A549 (cell line): ENCODE data around the gene LAMB1. TPM values are rescaled to one million over a fixed set of nuclear protein-coding genes. Genes with fewer than 3 reads are reported as not detected.

ENCODE experiments used
- ATAC-seq, 2 experiments: fragments of 200-7000 bp in 1 of 2; fragments of >200 bp in 1 of 2; cut with Nextera tagmentation in 1 of 2; cut with Tn5 transposase in 1 of 2; 3 replicates each; pipeline versions ENCODE4 v1.8.0 to v1.9.1; 2018 to 2020; ENCODE audit warnings: mild to moderate bottlenecking in 1 of 2, moderate library complexity in 1 of 2
- CTCF ChIA-PET: fragments of 300-600 bp; sonication (Branson Sonifier 250); formaldehyde crosslinking; extraction: SDS; loops from one replicate; lab custom pipeline; 2021; ENCODE audit warnings: antibody characterized with exemption, inconsistent platforms; lab: Yijun Ruan, JAX
- POLR2A ChIA-PET: fragments of 350-600 bp; formaldehyde crosslinking; extraction: SDS; loops from one replicate; lab custom pipeline; 2021; ENCODE audit warnings: antibody characterized with exemption, inconsistent platforms; lab: Yijun Ruan, JAX
- DNase-seq, 2 experiments: peaks; one replicate each; pipeline versions ENCODE4 v3.0.0 to v3.0.0-alpha.2; 2011 to 2016; ENCODE audit warnings: low read depth in 1 of 2, low spot score in 1 of 2
- FAIRE-seq: peaks from 2 replicates; lab custom pipeline; 2011; peaks lifted over from hg19 to GRCh38; lab: Jason Lieb, UNC
- H3K27ac ChIP-seq, 2 experiments: fragments of >200 bp; sonication (Bioruptor Twin); formaldehyde crosslinking; 3 replicates each; pipeline ENCODE4 v1.5.1; 2016 to 2017
- H3K4me1 ChIP-seq: fragments of >200 bp; sonication (Bioruptor Twin); formaldehyde crosslinking; 3 replicates; pipeline ENCODE4 v1.6.1; 2016
- H3K4me2 ChIP-seq: fragments of >200 bp; sonication (Bioruptor Twin); formaldehyde crosslinking; 3 replicates; pipeline ENCODE4 v1.6.1; 2016
- H3K4me3 ChIP-seq: fragments of >200 bp; sonication (Bioruptor Twin); formaldehyde crosslinking; 3 replicates; pipeline ENCODE4 v1.5.1; 2016
- H3K9me3 ChIP-seq: fragments of >200 bp; sonication (Bioruptor Twin); formaldehyde crosslinking; 3 replicates; pipeline ENCODE4 v1.6.1; 2016
- CBX2 ChIP-seq: fragments of 200-600 bp; sonication (generic); IDR thresholded peaks from 2 replicates; pipeline ENCODE4 v1.6.1; 2016; ENCODE audit warnings: low read depth, mild to moderate bottlenecking, borderline replicate concordance
- CBX8 ChIP-seq: fragments of 200-600 bp; sonication (generic); IDR thresholded peaks from 2 replicates; pipeline ENCODE4 v1.6.1; 2016
- CEBPB ChIP-seq, 2 experiments: fragments of >200 bp in 1 of 2; sonication (Bioruptor Twin) in 1 of 2; formaldehyde crosslinking in 1 of 2; IDR thresholded peaks; 2 replicates each; pipeline ENCODE4 v1.6.1; 2012 to 2016
- CHD2 ChIP-seq: fragments of 150-350 bp; IDR thresholded peaks from 2 replicates; pipeline ENCODE4 v1.6.1; 2014; ENCODE audit warnings: low read length; ENCODE audit not compliant: partially characterized antibody
- EHMT2 ChIP-seq: fragments of 200-600 bp; sonication (generic); IDR thresholded peaks from 2 replicates; pipeline ENCODE4 v1.6.1; 2016; ENCODE audit warnings: antibody characterized with exemption, low read depth, mild to moderate bottlenecking, moderate library complexity
- ESRRA ChIP-seq: fragments of 150-350 bp; IDR thresholded peaks from 2 replicates; pipeline ENCODE4 v1.6.1; 2014; ENCODE audit warnings: mild to moderate bottlenecking, low read length, borderline replicate concordance
- FOSB ChIP-seq: fragments of 250-450 bp; sonication (Bioruptor Pico); IDR thresholded peaks from 2 replicates; pipeline ENCODE4 v1.5.0; 2020; ENCODE audit warnings: mild to moderate bottlenecking, moderate library complexity
- FOSL2 ChIP-seq, 2 experiments: fragments of 450-650 bp in 1 of 2; fragments of >200 bp in 1 of 2; sonication (Bioruptor Twin) in 1 of 2; formaldehyde crosslinking; IDR thresholded peaks; 2 replicates each; pipeline versions ENCODE4 v1.5.0 to v1.6.1; 2016 to 2020; ENCODE audit warnings: mild to moderate bottlenecking in 1 of 2, moderate library complexity in 1 of 2
- HOXA7 ChIP-seq: fragments of 250-450 bp; sonication (Bioruptor Pico); IDR thresholded peaks from 2 replicates; pipeline ENCODE4 v1.5.0; 2020; ENCODE audit warnings: mild to moderate bottlenecking, moderate library complexity
- HOXB13 ChIP-seq: fragments of 250-450 bp; sonication (Bioruptor Pico); IDR thresholded peaks from 2 replicates; pipeline ENCODE4 v1.5.0; 2020; ENCODE audit warnings: low read depth, mild to moderate bottlenecking, moderate library complexity
- JUN ChIP-seq, 2 experiments: fragments of >200 bp; sonication (Bioruptor Twin); formaldehyde crosslinking; IDR thresholded peaks; 2 replicates in 1 of 2; 3 replicates in 1 of 2; pipeline ENCODE4 v1.6.1; 2016 to 2017
- KDM1A ChIP-seq: fragments of 200-600 bp; sonication (generic); IDR thresholded peaks from 2 replicates; pipeline ENCODE4 v1.6.1; 2016; ENCODE audit warnings: low read depth, mild to moderate bottlenecking
- KDM5A ChIP-seq: fragments of 200-600 bp; sonication (generic); IDR thresholded peaks from 2 replicates; pipeline ENCODE4 v1.6.1; 2016; ENCODE audit warnings: antibody characterized with exemption, mild to moderate bottlenecking
- MAFK ChIP-seq: fragments of 450-650 bp; IDR thresholded peaks from 2 replicates; pipeline ENCODE4 v1.6.1; 2014; ENCODE audit not compliant: partially characterized antibody
- MAZ ChIP-seq: fragments of 150-350 bp; IDR thresholded peaks from 2 replicates; pipeline ENCODE4 v1.6.1; 2014; ENCODE audit warnings: antibody characterized with exemption, low read depth, low read length, borderline replicate concordance
- POLR2A ChIP-seq: IDR thresholded peaks from 2 replicates; pipeline ENCODE4 v1.6.1; 2012; ENCODE audit warnings: mild to moderate bottlenecking, low read length
- RNF2 ChIP-seq: fragments of 200-600 bp; sonication (generic); IDR thresholded peaks from 2 replicates; pipeline ENCODE4 v1.6.1; 2016; ENCODE audit warnings: low read depth, mild to moderate bottlenecking, antibody characterized with exemption, moderate library complexity, borderline replicate concordance
- SMC3 ChIP-seq: fragments of >200 bp; sonication (Bioruptor Twin); formaldehyde crosslinking; IDR thresholded peaks from 3 replicates; pipeline ENCODE4 v1.6.1; 2018; ENCODE audit warnings: inconsistent platforms
- TP53 ChIP-seq: fragments of 250-450 bp; sonication (Bioruptor Pico); IDR thresholded peaks from 2 replicates; pipeline ENCODE4 v1.5.0; 2021; ENCODE audit warnings: mild to moderate bottlenecking, moderate library complexity
- ZC3H11A ChIP-seq: fragments of 450-650 bp; IDR thresholded peaks from 2 replicates; pipeline ENCODE4 v1.6.1; 2014; ENCODE audit warnings: antibody characterized with exemption, mild to moderate bottlenecking
- WGBS: methylation state at CpG from one replicate; pipeline ENCODE4 v1.1.6; 2017; ENCODE audit errors: missing lambda C conversion rate; 5-methylcytosine and 5-hydroxymethylcytosine counted together
- polyA plus RNA-seq, 4 experiments: library from polyadenylated mRNA; depleted of rRNA in 3 of 4; stranded (reverse); fragments of >200 nt; fragmentation: RNase III in 1 of 4; extraction: RNeasy Plus Mini Kit Qiagen cat#74134 plus additional on column Dnase treatment in 1 of 4; gene quantifications; 2 replicates in 3 of 4; 3 replicates in 1 of 4; pipeline ENCODE4 v1.2.3, GENCODE V29; 2011 to 2017
- TF ChIP-seq, protein P1 (sequence below): IDR thresholded peaks from 2 replicates; pipeline ENCODE4 v1.6.1; 2012
- TF ChIP-seq, protein P2 (sequence below): fragments of 250-450 bp; sonication (Bioruptor Pico); IDR thresholded peaks from 2 replicates; pipeline ENCODE4 v1.5.0; 2021; ENCODE audit warnings: mild to moderate bottlenecking, moderate library complexity, borderline replicate concordance
- TF ChIP-seq, protein P3 (sequence below): fragments of 150-350 bp; IDR thresholded peaks from 2 replicates; pipeline ENCODE4 v1.6.1; 2014; ENCODE audit warnings: low read depth, mild to moderate bottlenecking, low read length
- TF ChIP-seq, protein P4 (sequence below): fragments of >200 bp; sonication (Bioruptor Twin); formaldehyde crosslinking; IDR thresholded peaks from 3 replicates; pipeline ENCODE4 v1.5.1; 2016
- TF ChIP-seq, protein P5 (sequence below): IDR thresholded peaks from 2 replicates; pipeline ENCODE4 v1.6.1; 2012; ENCODE audit warnings: low read depth, borderline replicate concordance
- TF ChIP-seq, protein P6 (sequence below): fragments of >200 bp; sonication (Bioruptor Twin); formaldehyde crosslinking; IDR thresholded peaks from 3 replicates; pipeline ENCODE4 v1.6.1; 2016

Gene LAMB1
- polyA plus RNA-seq, 2 of the 4 experiments (the other 2 are of a cell fraction) = 142 to 162 TPM

DNA sequence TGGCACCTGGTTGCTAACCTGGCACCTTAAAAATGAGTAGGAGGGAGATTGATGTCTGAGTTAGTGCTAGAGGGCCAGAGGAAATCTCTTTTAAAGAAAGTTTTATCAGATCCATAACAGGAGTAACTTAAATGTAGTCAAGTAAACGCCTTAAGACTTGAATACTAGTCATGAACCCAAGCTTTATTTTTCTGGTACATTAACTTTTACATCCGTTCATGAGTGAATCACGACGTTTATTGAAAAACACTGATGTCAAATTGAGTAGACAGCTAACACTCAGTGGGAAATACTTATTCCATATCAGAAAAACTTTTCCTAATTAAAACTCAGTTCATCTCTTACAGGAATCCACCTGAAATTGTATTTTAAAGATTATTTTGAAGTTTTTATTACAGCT, 6.9 kb upstream of the LAMB1 start:
- Histone ChIP-seq H3K4me3 (no peak overlapping the region), H3K9me3 (no peaks in the 10 kb centered on the region), H3K4me1 (peaks cover 84% of the 10 kb centered on the region), H3K27ac (peak overlapping the region; percentile 81 to 87), H3K4me2 (peak overlapping the region; percentile 81)
- FAIRE-seq (no peak), ATAC-seq (no peak), DNase-seq (no peak)
- CTCF ChIA-PET = no interaction called here
- POLR2A ChIA-PET = no interaction called here
- WGBS = 78% methylated on average over 4 of the region's 4 CpGs
- no peak for TF ChIP-seq CBX8
- no peak for TF ChIP-seq MAZ
- no peak for TF ChIP-seq HOXA7 (CRISPR knock-in tag)
- no peak for TF ChIP-seq KDM1A

DNA sequence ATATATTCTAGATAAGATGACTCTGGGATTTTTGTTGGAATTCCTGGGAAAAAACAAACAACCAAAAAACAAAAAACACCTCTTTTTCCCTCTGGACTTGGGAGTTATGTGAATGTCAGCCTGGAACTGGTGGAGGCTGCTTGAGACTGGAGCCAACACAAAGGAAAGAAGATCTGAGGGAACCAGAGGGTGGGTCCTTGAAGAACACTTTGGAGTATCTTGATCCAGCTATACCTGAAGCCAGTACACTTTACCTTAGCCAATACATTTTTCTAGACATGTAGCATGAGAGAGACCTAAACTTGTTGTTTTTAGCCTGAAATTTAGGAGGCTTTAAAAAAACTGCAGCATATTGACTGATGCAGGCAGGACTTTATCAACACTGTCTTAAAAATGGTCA, 5.9 kb upstream of the LAMB1 start:
- Histone ChIP-seq H3K4me1 (peaks cover 82% of the 10 kb centered on the region), H3K4me2 (no peak overlapping the region), H3K27ac (peak overlapping the region in 1 of 2 experiments; percentile 87; a peak in 3 of 6 replicates), H3K9me3 (no peaks in the 10 kb centered on the region), H3K4me3 (no peak overlapping the region)
- TF ChIP-seq, protein P1, sequence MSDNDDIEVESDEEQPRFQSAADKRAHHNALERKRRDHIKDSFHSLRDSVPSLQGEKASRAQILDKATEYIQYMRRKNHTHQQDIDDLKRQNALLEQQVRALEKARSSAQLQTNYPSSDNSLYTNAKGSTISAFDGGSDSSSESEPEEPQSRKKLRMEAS = no peak
- TF ChIP-seq HOXB13 (CRISPR knock-in tag) = no peak
- TF ChIP-seq FOSB (CRISPR knock-in tag) = no peak
- TF ChIP-seq ESRRA = no peak
- no peak for TF ChIP-seq CBX2
- TF ChIP-seq, protein P2, sequence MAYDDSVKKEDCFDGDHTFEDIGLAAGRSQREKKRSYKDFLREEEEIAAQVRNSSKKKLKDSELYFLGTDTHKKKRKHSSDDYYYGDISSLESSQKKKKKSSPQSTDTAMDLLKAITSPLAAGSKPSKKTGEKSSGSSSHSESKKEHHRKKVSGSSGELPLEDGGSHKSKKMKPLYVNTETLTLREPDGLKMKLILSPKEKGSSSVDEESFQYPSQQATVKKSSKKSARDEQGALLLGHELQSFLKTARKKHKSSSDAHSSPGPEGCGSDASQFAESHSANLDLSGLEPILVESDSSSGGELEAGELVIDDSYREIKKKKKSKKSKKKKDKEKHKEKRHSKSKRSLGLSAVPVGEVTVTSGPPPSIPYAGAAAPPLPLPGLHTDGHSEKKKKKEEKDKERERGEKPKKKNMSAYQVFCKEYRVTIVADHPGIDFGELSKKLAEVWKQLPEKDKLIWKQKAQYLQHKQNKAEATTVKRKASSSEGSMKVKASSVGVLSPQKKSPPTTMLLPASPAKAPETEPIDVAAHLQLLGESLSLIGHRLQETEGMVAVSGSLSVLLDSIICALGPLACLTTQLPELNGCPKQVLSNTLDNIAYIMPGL (CRISPR knock-in tag) = no peak
- no peak for TF ChIP-seq TP53 (CRISPR knock-in tag)
- no peak for TF ChIP-seq HOXA7 (CRISPR knock-in tag)
- no peak for TF ChIP-seq FOSL2 (IDR thresholded peaks at IDR 0.05)
- no peak for TF ChIP-seq FOSL2 (CRISPR knock-in tag; IDR thresholded peaks at IDR 0.05)
- TF ChIP-seq ZC3H11A = no peak
- no peak for TF ChIP-seq SMC3
- no peak for TF ChIP-seq KDM5A
- no peak for TF ChIP-seq CBX8
- no peak for TF ChIP-seq CEBPB (IDR thresholded peaks at IDR 0.05)
- TF ChIP-seq, protein P3, sequence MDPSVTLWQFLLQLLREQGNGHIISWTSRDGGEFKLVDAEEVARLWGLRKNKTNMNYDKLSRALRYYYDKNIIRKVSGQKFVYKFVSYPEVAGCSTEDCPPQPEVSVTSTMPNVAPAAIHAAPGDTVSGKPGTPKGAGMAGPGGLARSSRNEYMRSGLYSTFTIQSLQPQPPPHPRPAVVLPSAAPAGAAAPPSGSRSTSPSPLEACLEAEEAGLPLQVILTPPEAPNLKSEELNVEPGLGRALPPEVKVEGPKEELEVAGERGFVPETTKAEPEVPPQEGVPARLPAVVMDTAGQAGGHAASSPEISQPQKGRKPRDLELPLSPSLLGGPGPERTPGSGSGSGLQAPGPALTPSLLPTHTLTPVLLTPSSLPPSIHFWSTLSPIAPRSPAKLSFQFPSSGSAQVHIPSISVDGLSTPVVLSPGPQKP = no peak
- CTCF ChIA-PET = interaction anchor here (1.0 kb wide), 1 partner anchor 8 kb away, joined by 4 read pairs; no protein-coding TSS in a partner anchor
- POLR2A ChIA-PET = no interaction called here
- FAIRE-seq = no peak
- no peak for ATAC-seq
- DNase-seq = no peak

DNA sequence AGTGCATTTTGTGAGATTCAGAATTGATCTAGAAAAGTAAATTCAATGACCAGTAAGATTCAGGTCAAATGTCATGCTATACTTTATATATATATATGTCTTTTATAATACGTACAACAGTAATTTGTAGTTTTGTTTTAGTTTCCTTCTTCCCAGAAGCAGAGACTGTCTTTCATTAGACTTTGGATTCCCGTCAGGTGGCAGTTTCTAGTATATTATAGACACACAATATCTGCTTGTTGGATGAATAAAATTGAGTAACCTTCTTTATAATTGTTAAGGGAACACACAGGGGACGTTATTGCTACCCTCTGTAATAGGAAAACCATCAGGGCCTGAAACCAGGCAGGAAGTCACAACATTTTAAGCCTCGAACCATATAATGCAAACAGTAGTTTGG, 5.3 kb upstream of the LAMB1 start:
- ChIA-PET CTCF (interaction anchor here (0.7 to 1.0 kb wide), 2 partner anchors 9 to 10 kb away, joined by 3 to 4 read pairs; no protein-coding TSS in a partner anchor), POLR2A (no interaction called here)
- FAIRE-seq (no peak), DNase-seq (no peak), ATAC-seq (no peak)
- Histone ChIP-seq H3K4me3 (no peak overlapping the region), H3K27ac (peak overlapping the region in 1 of 2 experiments; percentile 87; a peak in 3 of 6 replicates), H3K9me3 (no peaks in the 10 kb centered on the region), H3K4me1 (peaks cover 80% of the 10 kb centered on the region), H3K4me2 (no peak overlapping the region)
- TF ChIP-seq CBX8 = no peak
- TF ChIP-seq, protein P4, sequence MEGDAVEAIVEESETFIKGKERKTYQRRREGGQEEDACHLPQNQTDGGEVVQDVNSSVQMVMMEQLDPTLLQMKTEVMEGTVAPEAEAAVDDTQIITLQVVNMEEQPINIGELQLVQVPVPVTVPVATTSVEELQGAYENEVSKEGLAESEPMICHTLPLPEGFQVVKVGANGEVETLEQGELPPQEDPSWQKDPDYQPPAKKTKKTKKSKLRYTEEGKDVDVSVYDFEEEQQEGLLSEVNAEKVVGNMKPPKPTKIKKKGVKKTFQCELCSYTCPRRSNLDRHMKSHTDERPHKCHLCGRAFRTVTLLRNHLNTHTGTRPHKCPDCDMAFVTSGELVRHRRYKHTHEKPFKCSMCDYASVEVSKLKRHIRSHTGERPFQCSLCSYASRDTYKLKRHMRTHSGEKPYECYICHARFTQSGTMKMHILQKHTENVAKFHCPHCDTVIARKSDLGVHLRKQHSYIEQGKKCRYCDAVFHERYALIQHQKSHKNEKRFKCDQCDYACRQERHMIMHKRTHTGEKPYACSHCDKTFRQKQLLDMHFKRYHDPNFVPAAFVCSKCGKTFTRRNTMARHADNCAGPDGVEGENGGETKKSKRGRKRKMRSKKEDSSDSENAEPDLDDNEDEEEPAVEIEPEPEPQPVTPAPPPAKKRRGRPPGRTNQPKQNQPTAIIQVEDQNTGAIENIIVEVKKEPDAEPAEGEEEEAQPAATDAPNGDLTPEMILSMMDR = no peak
- TF ChIP-seq, protein P5, sequence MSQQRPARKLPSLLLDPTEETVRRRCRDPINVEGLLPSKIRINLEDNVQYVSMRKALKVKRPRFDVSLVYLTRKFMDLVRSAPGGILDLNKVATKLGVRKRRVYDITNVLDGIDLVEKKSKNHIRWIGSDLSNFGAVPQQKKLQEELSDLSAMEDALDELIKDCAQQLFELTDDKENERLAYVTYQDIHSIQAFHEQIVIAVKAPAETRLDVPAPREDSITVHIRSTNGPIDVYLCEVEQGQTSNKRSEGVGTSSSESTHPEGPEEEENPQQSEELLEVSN = no peak
- TF ChIP-seq ZC3H11A = no peak
- no peak for TF ChIP-seq POLR2A
- TF ChIP-seq RNF2 = no peak
- TF ChIP-seq EHMT2 = no peak
- TF ChIP-seq CHD2 = no peak
- TF ChIP-seq, protein P3 = no peak
- no peak for TF ChIP-seq MAFK
- no peak for TF ChIP-seq JUN (IDR thresholded peaks at IDR 0.05)
- TF ChIP-seq, protein P6, sequence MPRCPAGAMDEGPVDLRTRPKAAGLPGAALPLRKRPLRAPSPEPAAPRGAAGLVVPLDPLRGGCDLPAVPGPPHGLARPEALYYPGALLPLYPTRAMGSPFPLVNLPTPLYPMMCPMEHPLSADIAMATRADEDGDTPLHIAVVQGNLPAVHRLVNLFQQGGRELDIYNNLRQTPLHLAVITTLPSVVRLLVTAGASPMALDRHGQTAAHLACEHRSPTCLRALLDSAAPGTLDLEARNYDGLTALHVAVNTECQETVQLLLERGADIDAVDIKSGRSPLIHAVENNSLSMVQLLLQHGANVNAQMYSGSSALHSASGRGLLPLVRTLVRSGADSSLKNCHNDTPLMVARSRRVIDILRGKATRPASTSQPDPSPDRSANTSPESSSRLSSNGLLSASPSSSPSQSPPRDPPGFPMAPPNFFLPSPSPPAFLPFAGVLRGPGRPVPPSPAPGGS = no peak
- no peak for TF ChIP-seq FOSB (CRISPR knock-in tag)
- 76% methylated on average over 4 of the region's 4 CpGs for WGBS
